Epithelial cell of prostate (primary cell): ENCODE measurements around the gene R3HDM4.

Source experiments
- DNase-seq: peaks from one replicate; pipeline ENCODE4 v3.0.0-alpha.2; 2011; ENCODE audit warnings: low read depth, low spot score
- H3K27ac ChIP-seq: fragments of 450-650 bp; 2 replicates; pipeline ENCODE4 v1.5.1; 2017; ENCODE audit warnings: mild to moderate bottlenecking

R3HDM4 gene

DNA sequence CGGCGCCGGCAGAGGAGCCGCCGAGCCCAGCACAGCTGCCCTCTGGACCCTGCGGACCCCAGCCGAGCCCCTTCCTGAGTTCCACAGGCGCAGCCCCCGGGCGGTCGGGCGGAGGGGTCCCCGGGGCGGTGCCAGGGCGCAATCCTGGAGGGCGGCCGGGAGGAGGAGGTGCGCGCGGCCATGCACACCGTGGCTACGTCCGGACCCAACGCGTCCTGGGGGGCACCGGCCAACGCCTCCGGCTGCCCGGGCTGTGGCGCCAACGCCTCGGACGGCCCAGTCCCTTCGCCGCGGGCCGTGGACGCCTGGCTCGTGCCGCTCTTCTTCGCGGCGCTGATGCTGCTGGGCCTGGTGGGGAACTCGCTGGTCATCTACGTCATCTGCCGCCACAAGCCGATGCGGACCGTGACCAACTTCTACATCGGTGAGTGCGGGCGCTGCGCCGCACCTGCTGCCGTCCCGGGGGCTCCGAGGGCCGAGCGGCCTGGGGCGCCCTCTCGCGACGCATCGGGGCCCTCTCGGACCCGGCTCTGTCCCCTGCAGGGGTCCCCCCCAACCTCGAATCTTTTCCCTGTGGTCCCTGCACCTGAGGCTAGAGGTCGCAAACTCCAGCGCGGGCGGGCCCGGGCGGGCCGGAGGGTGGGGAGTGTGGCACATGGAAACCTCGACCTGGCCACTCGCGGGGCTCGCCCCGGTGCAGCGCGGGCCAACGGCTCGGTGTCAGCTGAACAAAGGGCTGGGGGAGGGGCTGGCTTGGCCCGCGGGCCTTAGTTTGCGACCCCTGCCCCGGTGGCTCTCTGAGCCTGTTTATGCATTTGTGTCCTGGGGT, 4.5 kb upstream of the R3HDM4 start, which contains the start of gene KISS1R:
KISS1R (plus strand) TSS at position 11 of the 829 bp plus-strand sequence; CDS start at position 181, 170 bp downstream.
- DNase-seq = no peak
- no peak within 1 kb of the TSS for H3K27ac ChIP-seq

DNA sequence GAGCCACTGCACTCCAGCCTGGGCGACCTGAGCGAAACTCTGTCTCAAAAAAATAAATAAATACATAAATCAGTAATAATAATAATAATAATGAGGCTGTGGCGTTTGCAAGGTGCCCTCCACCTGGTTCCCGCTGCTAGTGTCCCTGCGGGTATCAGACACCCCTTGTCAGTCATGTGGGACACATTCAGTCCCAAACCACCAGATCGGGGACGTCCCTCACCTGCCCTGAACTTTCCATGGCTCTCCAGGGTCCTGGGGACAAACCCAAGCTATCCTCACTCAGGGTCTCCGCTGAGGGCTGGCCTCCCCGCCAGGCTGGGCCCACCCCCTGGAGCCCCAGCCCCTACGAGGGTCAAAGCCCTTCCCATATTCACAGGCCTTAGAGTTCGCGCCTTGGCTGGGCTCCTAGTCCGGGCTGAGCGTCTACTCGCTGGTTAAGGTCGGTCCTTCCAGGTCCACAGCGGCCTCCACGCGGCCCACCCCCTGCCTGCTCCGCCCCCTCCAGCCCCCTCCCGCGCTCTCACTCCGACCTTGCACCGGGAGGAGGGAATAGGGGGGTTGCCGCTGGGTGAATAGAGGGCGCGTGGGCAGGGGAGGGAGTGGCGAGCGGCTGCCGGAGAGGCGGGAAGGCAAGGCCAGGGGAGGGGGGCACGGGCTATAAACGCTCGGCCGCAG, 3.8 kb upstream of the R3HDM4 start:
- H3K27ac ChIP-seq = no peak overlapping the region
- DNase-seq = no peak

DNA sequence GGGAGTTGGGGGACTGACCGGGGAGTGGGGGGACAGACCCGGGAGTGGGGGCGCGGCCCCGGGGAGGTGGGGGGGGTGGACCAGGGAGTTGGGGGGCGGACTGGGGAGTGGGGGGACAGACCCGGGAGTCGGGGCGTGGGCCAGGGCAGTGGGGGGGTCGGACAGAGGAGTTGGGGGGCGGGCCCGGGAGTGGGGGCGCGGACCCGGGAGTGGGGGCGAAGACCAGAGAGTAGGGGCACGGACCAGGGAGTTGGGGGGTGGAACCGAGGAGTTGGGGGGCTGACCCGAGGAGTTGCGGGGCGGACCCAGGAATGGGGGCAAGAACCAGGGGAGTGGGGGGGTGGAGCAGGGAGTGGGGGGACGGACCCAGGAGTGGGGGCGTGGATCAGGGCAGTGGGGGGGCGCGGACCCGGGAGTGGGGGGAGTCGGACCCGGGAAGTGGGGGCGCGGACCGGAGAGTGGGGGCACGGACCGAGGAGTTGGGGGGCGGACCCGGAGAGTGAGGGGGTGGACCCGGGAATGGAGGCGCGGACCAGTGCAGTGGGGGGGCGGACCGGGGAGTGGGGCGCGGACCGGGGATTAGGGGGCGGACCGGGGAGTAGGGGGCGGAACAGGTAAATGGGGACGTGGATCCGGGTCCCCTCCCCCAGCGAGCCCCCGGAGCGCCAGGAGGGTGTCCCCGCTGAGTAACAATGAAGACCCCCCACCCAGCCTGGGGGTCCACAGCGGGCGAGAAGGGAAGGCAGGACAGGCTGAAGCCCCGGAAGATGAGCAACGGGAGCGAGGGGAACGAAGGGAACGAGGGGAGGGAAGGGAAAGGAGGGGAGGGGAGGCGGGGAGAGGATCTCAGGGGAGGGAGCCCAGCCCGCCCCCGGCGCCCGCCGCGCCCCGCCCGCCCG, 589 bp downstream of the R3HDM4 start:
- H3K27ac ChIP-seq = peak overlapping the region; percentile 79

DNA sequence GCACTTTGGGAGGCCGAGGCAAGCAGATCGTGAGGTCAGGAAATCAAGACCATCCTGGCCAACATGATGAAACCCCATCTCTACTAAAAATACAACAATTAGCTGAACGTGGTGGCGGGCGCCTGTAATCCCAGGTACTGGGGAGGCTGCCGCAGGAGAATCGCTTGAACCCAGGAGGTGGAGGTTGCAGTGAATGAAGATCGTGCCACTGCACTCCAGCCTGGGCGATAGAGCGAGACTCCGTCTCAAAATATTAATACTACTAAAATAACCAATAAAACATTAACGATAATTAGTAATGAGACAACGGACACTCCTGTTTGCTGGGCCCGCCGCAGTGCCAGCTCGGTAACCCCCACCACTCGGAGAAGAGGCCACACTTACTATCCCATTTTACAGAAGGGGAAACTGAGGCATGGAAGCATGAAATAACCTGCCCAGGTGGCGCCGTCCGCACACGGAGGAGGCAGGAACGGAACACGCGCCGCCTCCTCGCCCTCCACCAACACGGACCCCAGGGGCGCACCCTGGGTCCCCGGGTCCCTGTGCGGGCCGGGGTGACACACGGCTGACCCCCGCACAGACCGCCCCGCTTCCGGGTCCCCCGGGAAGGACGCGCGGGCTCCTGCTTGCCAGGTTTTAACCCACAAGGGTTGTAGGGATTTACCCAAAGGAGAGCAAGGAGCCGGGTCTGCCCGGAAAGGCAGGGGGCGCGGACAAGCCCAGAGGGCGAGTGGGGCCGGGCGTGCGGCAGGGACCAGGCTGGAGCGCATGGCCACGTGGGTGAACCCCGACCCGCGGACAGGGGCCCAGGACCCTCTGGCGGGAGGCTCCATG, 1.6 kb downstream of the R3HDM4 start:
- no peak overlapping the region for H3K27ac ChIP-seq
- no peak for DNase-seq

More for the DNA sequence above, 589 bp downstream of the R3HDM4 start:
- DNase-seq = no peak

DNA sequence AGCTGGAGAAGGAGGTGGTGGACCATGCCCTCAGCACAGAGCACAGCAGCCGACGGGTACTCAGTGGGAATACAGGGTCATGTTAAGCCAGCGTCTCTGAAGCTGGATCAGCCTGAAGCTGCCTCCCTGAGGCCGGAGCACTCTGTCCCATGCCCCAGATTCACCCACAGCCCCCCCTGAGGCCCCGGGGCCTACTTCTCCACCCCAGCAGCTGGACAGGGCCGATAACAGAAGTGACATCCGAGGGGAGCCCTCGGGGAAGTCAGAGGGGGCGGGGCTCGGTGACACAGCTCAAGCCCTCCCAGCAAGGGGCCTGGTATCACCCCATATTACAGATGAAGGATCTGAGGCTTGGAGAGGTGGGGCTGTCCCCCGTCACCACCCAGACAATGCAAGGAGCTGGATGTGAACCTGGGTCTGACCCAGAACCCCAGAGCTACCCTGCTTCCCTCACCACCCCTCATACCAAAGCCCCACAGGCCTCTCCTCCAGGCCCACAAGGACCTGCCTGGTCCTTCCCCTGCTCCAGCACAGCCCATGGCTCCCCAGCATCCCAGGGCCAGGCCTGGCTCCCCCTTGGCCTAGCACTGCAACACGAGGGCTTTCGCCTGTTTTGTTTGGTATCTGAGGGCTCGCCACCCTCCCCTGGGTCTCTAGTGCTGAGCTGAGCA, 5.7 kb downstream of the R3HDM4 start:
- DNase-seq = no peak
- no peak overlapping the region for H3K27ac ChIP-seq

DNA sequence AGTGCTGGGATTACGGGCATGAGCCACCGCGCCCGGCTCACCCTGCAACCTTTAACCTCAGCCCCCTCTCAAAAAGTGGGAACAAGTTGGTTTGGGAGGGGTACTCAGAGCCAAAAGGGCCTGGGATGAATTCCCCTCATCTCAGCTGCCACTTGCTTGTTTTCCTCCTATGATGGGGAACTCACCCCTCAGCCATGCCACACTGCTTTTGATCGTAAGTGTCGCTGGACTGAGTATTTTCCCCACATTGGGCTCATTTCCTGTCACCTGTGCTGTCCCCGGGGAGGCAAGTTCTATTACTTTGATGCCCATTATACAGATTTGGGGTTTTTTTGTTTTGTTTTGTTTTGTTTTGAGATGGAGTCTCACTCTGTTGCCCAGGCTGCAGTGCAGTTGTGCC, 6.5 kb downstream of the R3HDM4 start:
- H3K27ac ChIP-seq = no peak overlapping the region
- no peak for DNase-seq

DNA sequence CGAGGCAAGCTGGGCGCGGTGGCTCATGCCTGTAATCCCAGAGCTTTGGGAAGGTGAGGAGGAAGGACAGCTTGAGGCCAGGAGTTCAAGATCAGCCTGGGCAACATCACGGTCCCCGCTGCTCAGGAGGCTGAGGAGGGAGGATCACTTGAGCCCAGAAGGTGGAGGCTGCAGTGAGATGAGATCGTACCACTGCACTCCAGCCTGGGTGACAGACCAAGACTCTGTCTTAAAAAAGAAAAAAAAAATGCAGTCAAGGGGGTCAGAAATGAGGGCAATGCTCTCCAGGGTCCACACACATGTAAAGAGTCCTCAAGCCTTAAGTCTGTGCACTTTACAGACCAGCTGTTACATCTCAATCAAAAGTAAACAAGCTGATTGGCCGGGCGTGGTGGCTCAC, 8.5 kb downstream of the R3HDM4 start:
- no peak overlapping the region for H3K27ac ChIP-seq
- no peak for DNase-seq

DNA sequence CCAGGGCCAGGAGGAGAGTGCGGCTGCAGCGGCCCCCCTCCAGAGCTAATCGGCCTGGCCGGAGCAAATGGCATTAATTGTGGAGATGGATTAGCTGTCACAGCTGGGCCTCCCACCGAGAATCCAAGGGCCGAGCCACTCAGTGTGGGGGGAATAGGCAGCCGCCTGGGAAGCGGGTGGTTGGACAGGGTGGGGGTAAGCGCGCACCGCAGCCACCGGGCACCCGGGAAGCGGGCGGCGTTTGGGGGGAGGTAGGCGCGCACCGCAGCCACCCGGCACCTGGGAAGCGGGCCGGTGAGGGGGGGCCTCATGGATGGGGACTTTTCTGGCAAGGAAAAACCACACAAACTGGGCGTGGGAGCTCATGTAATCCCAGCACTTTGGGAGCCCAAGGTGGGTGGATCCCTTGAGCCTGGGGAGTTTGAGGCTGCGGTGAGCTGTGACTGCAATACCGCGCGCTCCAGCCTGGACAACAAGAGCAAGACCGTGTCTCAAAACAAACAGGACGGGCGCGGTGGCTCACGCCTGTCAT, 9.7 kb downstream of the R3HDM4 start:
- no peak for DNase-seq
- H3K27ac ChIP-seq = no peak overlapping the region

DNA sequence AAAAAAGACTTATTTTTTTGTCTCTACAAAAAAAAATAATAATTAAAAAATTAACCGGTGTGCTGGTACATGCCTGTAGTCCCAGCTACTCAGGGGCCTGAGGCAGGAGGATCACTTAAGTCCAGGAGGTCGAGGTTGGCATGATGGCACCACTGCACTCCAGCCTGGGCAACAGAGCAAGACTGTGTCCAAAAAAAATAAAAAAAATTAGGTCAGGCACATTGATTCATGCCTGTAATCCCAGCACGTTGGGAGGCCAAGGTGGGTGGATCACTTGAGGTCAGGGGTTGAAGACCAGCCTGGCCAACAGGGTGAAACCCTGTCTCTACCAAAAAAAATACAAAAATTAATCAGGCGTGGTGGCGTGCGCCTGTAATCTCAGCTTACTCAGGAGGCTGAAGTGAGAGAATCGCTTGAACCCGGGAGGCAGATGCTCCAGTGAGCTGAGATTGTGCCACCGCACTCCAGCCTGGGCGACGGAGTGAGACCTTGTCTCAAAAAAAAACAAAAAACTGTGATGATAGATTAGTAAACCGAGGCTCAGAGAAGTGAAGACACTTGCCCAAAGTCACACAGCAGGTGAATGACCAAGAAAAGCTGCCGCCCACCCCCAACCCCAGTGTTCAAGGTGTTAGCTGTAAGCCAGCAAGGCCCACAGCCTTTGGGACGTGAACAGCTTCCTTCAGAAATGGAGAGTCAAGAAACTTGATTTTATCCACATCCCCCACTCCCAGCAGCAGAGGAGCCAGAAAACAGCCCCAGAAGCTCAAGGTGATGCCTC, 10.4 kb downstream of the R3HDM4 start:
- DNase-seq = no peak
- H3K27ac ChIP-seq = no peak overlapping the region

DNA sequence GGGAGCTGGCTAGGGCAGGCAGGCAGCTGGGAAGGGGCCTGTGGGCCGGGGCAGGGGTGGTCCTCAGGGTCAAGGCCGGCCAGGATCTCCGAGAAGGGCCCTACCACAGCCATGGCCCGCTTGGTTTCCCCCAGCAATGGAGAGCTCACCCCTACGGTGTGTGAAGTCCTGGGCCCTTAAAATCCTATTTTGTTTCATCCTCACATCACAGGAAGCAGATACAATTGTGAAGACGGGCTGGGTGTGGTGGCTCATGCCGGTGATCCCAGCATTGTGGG, 11.0 kb downstream of the R3HDM4 start:
- DNase-seq = no peak
- no peak overlapping the region for H3K27ac ChIP-seq

DNA sequence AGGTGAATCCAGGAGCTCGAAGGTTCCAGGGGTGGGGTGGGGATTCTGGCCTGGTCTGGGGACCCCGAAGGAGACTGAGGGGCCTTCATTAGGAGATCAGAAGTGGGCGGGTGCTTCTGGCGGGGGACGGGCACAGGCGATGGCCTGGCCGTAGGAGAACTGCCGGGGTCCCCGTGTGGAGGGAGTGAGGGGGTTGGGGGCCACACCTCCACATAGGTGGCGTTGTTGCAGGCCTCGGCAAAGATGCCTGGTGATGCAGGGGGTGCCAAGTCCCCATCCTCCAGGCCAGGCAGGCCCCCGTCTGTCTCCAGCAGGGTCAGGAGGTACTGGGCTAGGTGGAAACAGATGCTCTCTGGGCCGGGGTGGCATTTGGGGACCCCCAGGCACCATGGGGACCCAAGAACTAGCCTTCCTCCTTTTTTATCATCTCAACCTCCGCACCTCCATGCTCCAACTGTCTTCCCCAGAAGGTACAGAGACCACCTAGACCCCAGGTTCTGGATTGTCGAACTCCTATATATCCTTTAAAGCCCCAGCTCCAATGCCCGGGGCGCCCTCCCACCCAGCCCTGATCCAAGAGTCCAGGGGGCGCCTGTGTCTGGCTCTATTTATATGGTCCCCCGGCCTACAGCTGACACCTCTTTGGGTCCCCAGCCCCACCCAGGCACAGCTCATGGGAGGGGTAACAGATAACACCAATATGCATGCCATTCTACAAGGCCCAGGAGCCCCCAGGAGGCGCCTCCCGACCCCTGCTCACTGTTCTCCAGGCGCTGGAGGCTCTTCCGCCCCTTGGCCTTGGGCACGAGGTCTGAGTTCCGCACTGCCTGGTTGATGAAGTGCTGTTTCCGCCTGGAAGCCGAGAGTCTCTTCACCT, 11.6 kb downstream of the R3HDM4 start:
- no peak overlapping the region for H3K27ac ChIP-seq
- no peak for DNase-seq

DNA sequence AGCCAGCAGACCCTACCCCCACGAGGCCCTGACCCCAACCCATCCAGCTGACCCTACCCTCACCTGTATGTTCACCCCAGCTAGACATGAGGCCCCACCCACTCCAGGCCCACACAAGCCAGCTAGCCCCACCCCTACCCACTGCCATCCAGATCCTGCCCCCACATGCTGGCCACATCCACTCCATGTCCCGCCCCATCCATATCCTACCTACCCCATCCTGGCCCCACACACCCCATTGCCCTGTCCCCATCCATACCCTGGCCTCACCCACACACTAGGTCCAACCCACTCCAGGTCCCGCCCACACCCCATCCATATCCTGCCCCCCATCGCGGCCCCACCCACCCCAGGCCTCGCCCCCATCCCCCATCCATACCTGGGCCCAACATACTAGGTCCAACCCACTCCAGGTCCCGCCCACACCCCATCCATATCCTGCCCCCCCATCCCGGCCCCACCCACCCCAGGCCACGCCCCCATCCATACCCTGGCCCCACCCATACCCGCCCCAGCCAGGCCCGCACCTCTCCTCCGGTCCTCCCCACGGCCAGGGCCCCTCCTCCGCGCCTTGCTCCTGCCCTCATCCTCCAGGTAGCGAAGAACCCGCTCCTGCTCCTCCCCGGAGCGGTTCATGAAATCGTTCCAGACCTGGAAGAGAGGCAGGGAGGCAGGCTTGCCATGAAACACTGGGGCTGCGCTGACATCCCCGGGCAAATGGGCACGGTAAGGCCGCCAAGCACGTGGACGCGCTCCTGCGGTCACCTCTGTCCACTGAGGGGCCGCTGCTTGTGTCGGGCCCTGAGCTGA, 12.5 kb downstream of the R3HDM4 start:
- no peak for DNase-seq
- H3K27ac ChIP-seq = no peak overlapping the region

DNA sequence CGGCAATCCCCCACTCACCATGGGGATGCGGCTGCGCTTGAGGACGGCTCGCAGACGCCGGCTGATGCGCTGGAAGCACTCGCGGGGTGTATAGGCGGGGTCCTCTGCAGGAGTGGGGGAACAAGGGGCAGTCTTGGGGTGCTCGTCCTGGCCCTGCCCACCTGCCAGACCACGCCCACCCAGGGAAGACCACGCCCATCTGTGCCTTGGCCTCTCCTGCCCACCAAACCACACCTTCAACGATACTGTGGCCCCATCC, 13.0 kb downstream of the R3HDM4 start:
- no peak for DNase-seq
- no peak overlapping the region for H3K27ac ChIP-seq

DNA sequence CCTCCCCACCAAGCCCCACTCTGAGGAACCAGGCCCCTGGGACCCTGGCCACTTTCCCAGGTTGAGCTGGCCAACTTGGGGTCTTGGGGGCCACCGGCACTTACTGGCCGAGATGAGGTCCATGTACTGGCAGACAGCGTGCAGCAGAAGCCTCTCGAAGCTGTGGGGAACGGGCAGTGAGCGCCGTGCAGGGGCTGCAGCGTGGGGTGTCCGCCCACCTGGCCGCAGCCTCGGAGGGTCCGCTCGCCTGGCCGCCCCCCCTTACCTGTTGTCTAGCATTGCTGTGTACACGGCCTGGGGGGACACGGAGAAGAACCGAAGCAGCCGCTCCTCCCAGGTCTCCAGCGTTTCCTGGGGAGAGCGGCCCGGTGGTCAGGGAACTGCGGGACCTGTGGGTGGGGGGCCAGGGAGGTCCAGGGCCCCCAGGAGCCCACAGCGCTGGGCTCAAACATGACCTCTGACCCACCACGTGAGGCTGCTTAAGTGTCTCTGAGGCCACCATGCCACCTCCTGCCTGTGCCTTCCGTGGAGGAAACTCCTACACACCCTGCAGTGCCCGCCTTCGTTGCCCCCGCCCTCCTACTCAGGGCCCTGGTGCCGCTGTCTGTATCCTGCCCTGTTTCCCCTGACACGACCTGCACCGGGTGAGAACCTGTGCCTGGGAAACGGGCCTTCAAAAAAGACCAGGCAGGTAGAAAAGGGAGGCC, 13.5 kb downstream of the R3HDM4 start:
- no peak for DNase-seq
- no peak overlapping the region for H3K27ac ChIP-seq

DNA sequence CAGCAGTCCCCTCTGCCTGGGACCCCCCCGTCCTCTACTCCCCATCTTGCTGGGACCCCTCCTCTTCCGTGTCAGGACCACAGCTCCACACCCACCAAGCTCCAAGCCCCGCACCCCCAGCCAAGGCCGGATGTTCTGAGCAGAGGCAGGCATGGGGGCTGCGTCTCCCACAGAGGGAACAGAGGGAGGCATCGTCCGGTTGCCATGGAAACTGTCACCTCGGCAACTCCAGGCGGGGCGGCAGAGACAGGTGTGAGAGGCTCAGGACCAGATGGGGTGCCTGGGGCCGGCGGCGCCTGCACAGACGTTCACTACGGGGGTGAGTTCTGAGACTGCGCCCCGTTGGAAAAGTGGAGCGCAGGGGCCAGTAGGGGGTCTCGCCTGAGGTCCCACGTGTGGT, 14.4 kb downstream of the R3HDM4 start:
- DNase-seq = no peak
- no peak overlapping the region for H3K27ac ChIP-seq

DNA sequence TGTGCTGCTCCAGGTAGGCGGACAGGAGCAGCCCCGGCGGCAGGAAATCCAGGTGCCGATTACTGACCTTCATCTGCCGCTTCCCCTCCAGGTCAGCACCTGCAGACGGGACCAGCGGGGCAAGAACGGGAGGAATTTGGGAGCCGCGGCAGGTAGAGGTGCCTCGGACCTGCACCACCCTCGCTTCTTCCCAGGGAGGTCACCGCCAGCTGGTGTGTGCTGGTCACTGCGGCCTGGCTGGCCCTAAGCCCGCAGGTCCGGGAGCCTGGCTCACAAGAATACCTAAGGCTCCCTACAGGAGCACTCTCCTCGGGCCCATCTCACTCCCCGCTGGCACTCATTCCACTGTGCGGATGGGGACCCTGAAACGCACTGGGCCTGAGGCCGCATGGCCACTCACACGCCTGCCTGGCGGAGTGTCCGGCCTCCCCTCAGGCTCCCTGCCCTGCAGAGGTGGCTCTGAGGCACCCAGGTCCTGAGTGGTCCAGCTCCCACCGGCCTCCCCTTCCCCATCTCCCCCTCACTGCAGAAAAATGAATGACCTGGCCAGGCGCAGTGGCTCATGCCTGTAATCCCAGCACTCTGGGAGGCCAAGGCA, 15.5 kb downstream of the R3HDM4 start:
- no peak for DNase-seq

More for the DNA sequence above, 15.5 kb downstream of the R3HDM4 start:
- no peak overlapping the region for H3K27ac ChIP-seq
